GM21367 (cell line): Measurements from ENCODE around the gene PAX3.

Experiments
- ATAC-seq: cut with Tn5 transposase; IDR thresholded peaks from one replicate; pipeline ENCODE4 v1.9.1; 2021; ENCODE audit not compliant: unreplicated experiment

The PAX3 gene

GRCh38 chr2:222297600-222297935 lies 1.2 kb downstream of the PAX3 start:
- no peak for ATAC-seq

- ATAC-seq: no peak
Measured at GRCh38 chr2:222296911-222297599, 1.7 kb downstream of the PAX3 start.

GRCh38 chr2:222296311-222296741 lies 2.5 kb downstream of the PAX3 start:
- ATAC-seq: no peak

- no peak for ATAC-seq
Measured at GRCh38 chr2:222295368-222296062, 3.3 kb downstream of the PAX3 start.

GRCh38 chr2:222294996-222295367 lies 3.8 kb downstream of the PAX3 start:
- ATAC-seq: no peak

- no peak for ATAC-seq
Measured at GRCh38 chr2:222293660-222294630, 4.9 kb downstream of the PAX3 start.

- ATAC-seq: no peak
Measured at GRCh38 chr2:222292149-222293134, 6.4 kb downstream of the PAX3 start.

- no peak for ATAC-seq
Measured at GRCh38 chr2:222291485-222291841, 7.3 kb downstream of the PAX3 start.

GRCh38 chr2:222290736-222291484 lies 7.9 kb downstream of the PAX3 start:
- ATAC-seq: no peak

GRCh38 chr2:222290401-222290735 lies 8.4 kb downstream of the PAX3 start:
- no peak for ATAC-seq

GRCh38 chr2:222289278-222290160 lies 9.3 kb downstream of the PAX3 start:
- no peak for ATAC-seq

GRCh38 chr2:222288590-222289277 lies 10.1 kb downstream of the PAX3 start:
- ATAC-seq: no peak

- no peak for ATAC-seq
Measured at GRCh38 chr2:222287862-222288479, 10.8 kb downstream of the PAX3 start.

GRCh38 chr2:222284466-222284865 lies 14.3 kb downstream of the PAX3 start:
- ATAC-seq: no peak

GRCh38 chr2:222283634-222284033 lies 15.2 kb downstream of the PAX3 start:
- ATAC-seq: no peak

- ATAC-seq: no peak
Measured at GRCh38 chr2:222281506-222281905, 17.3 kb downstream of the PAX3 start.

GRCh38 chr2:222280795-222281194 lies 18.0 kb downstream of the PAX3 start:
- no peak for ATAC-seq

GRCh38 chr2:222272446-222273015 lies 26.3 kb downstream of the PAX3 start:
- no peak for ATAC-seq
